Mucosa of rectum (tissue), 2 donors: ENCODE measurements around the gene KRTAP4-4.
"Not testable (repeated sequence)": the region's sequence is repeated elsewhere in the genome, so short reads cannot be mapped to it uniquely, and the experiment has no call there.

Experiments
- H3K27ac ChIP-seq, 2 donors: one replicate each; pipeline ENCODE4 v1.7.0; 2013; ENCODE audit warnings: inconsistent platforms in 2 of 2, low read depth in 2 of 2, low read length in 2 of 2
- H3K27me3 ChIP-seq, 2 donors: one replicate each; pipeline ENCODE4 v1.7.0; 2013; ENCODE audit warnings: low read length in 2 of 2; ENCODE audit not compliant: control insufficient read depth in 2 of 2, insufficient read depth in 2 of 2
- H3K36me3 ChIP-seq, 2 donors: one replicate each; pipeline ENCODE4 v1.7.0; 2013; ENCODE audit warnings: low read length in 2 of 2; ENCODE audit not compliant: control insufficient read depth in 2 of 2, insufficient read depth in 2 of 2
- H3K4me1 ChIP-seq, 2 donors: one replicate each; pipeline ENCODE4 v1.7.0; 2013; ENCODE audit warnings: low read length in 2 of 2, mild to moderate bottlenecking in 1 of 2; ENCODE audit not compliant: control insufficient read depth in 2 of 2, insufficient read depth in 2 of 2
- H3K4me3 ChIP-seq, 2 donors: one replicate each; pipeline ENCODE4 v1.7.0; 2013; ENCODE audit warnings: low read length in 2 of 2
- H3K9ac ChIP-seq, 2 donors: one replicate each; pipeline ENCODE4 v1.7.0; 2013; ENCODE audit warnings: low read length in 2 of 2, low read depth in 1 of 2, mild to moderate bottlenecking in 1 of 2
- H3K9me3 ChIP-seq, 2 donors: one replicate each; pipeline ENCODE4 v1.7.0; 2013; ENCODE audit warnings: low read length in 2 of 2; ENCODE audit not compliant: control insufficient read depth in 2 of 2
- donor health status: healthy.
- donor health status: Normal muscosa, but diverticular disease.

The KRTAP4-4 gene

GRCh38 chr17:41131979-41132378 lies 28.6 kb downstream of the KRTAP4-4 start:
- H3K9ac ChIP-seq, result no peak overlapping the region
- no peaks in the 10 kb centered on the region for H3K4me1 ChIP-seq
- no peaks in the 10 kb centered on the region for H3K27me3 ChIP-seq
- no peak overlapping the region for H3K27ac ChIP-seq
- no peak overlapping the region for H3K4me3 ChIP-seq
- H3K36me3 ChIP-seq, result no peaks in the 10 kb centered on the region
- H3K9me3 ChIP-seq, result no peaks in the 10 kb centered on the region

- no peak overlapping the region for H3K27ac ChIP-seq
- no peaks in the 10 kb centered on the region for H3K4me1 ChIP-seq
- H3K27me3 ChIP-seq, result no peaks in the 10 kb centered on the region
- H3K4me3 ChIP-seq, result no peak overlapping the region
- no peaks in the 10 kb centered on the region for H3K36me3 ChIP-seq
- no peaks in the 10 kb centered on the region for H3K9me3 ChIP-seq
- H3K9ac ChIP-seq, result no peak overlapping the region
Measured at GRCh38 chr17:41127371-41127770, 33.2 kb downstream of the KRTAP4-4 start.

- Histone ChIP-seq H3K36me3 (no peaks in the 10 kb centered on the region), H3K4me1 (no peaks in the 10 kb centered on the region), H3K9me3 (no peaks in the 10 kb centered on the region), H3K27me3 (no peaks in the 10 kb centered on the region), H3K9ac (no peak overlapping the region), H3K4me3 (no peak overlapping the region), H3K27ac (no peak overlapping the region)
Measured at GRCh38 chr17:41126412-41126811, 34.1 kb downstream of the KRTAP4-4 start.

GRCh38 chr17:41125064-41125463 lies 35.5 kb downstream of the KRTAP4-4 start:
- H3K27me3 ChIP-seq, result no peaks in the 10 kb centered on the region
- H3K36me3 ChIP-seq, result no peaks in the 10 kb centered on the region
- H3K9ac ChIP-seq, result no peak overlapping the region
- H3K9me3 ChIP-seq, result no peaks in the 10 kb centered on the region
- no peaks in the 10 kb centered on the region for H3K4me1 ChIP-seq
- no peak overlapping the region for H3K4me3 ChIP-seq
- no peak overlapping the region for H3K27ac ChIP-seq

GRCh38 chr17:41123991-41124371 lies 36.6 kb downstream of the KRTAP4-4 start, which contains the start of gene KRTAP4-12:
Gene KRTAP4-12, minus strand, starts transcription at chr17:41124182. Its CDS starts 60 bp downstream, at chr17:41124122.
- not testable (repeated sequence) for H3K4me1 ChIP-seq, H3K27me3 ChIP-seq, H3K27ac ChIP-seq, H3K9me3 ChIP-seq, H3K9ac ChIP-seq, H3K36me3 ChIP-seq, H3K4me3 ChIP-seq

GRCh38 chr17:41123292-41123990 lies 37.1 kb downstream of the KRTAP4-4 start:
- not testable (repeated sequence) for H3K27me3 ChIP-seq, H3K9ac ChIP-seq, H3K27ac ChIP-seq, H3K36me3 ChIP-seq, H3K4me3 ChIP-seq, H3K4me1 ChIP-seq, H3K9me3 ChIP-seq

- Histone ChIP-seq H3K4me3 (no peak overlapping the region), H3K4me1 (no peaks in the 10 kb centered on the region), H3K9me3 (no peaks in the 10 kb centered on the region), H3K9ac (no peak overlapping the region), H3K27ac (no peak overlapping the region), H3K36me3 (no peaks in the 10 kb centered on the region), H3K27me3 (no peaks in the 10 kb centered on the region)
Measured at GRCh38 chr17:41121742-41122141, 38.8 kb downstream of the KRTAP4-4 start.

GRCh38 chr17:41119696-41120690 lies 40.6 kb downstream of the KRTAP4-4 start:
- not testable (repeated sequence) for H3K27me3 ChIP-seq, H3K27ac ChIP-seq, H3K9ac ChIP-seq, H3K9me3 ChIP-seq, H3K36me3 ChIP-seq, H3K4me3 ChIP-seq, H3K4me1 ChIP-seq

- Histone ChIP-seq H3K27ac (no peak overlapping the region), H3K4me3 (no peak overlapping the region), H3K4me1 (no peaks in the 10 kb centered on the region), H3K27me3 (no peaks in the 10 kb centered on the region), H3K9me3 (no peaks in the 10 kb centered on the region), H3K36me3 (no peaks in the 10 kb centered on the region), H3K9ac (no peak overlapping the region)
Measured at GRCh38 chr17:41118721-41119120, 41.8 kb downstream of the KRTAP4-4 start.

GRCh38 chr17:41117846-41118386 lies 42.6 kb downstream of the KRTAP4-4 start, which contains the start of gene KRTAP4-11:
Gene KRTAP4-11, minus strand, starts transcription at chr17:41118373. Its CDS starts 58 bp downstream, at chr17:41118315.
- H3K9ac ChIP-seq, H3K27me3 ChIP-seq, H3K4me1 ChIP-seq, H3K36me3 ChIP-seq, H3K4me3 ChIP-seq, H3K27ac ChIP-seq, H3K9me3 ChIP-seq: not testable (repeated sequence)
